NCI-H748 treated with DMSO at 0.1 percent for 48 hours (cell line): ENCODE data around the gene ISM1.

Source experiments
- DNase-seq: peaks from one replicate; lab custom pipeline; 2025; lab: John Stamatoyannopoulos, UW

The ISM1 gene

GRCh38 chr20:13256606-13257005 lies 35.5 kb downstream of the ISM1 start:
- DNase-seq = no peak

- peak; percentile 50 for DNase-seq
Observed at GRCh38 chr20:13259921-13260320, 38.8 kb downstream of the ISM1 start.

- DNase-seq = no peak
Observed at GRCh38 chr20:13260650-13261279, 39.7 kb downstream of the ISM1 start.

GRCh38 chr20:13261460-13262301 lies 40.6 kb downstream of the ISM1 start:
- DNase-seq = peak; percentile 67

- DNase-seq = no peak
Observed at GRCh38 chr20:13262302-13262650, 41.2 kb downstream of the ISM1 start.

- no peak for DNase-seq
Observed at GRCh38 chr20:13262671-13263360, 41.7 kb downstream of the ISM1 start.

GRCh38 chr20:13263451-13263850 lies 42.4 kb downstream of the ISM1 start:
- no peak for DNase-seq

GRCh38 chr20:13264907-13265306 lies 43.8 kb downstream of the ISM1 start:
- no peak for DNase-seq

GRCh38 chr20:13265941-13266340 lies 44.9 kb downstream of the ISM1 start:
- no peak for DNase-seq

GRCh38 chr20:13267231-13267630 lies 46.2 kb downstream of the ISM1 start:
- DNase-seq = no peak

GRCh38 chr20:13268953-13269352 lies 47.9 kb downstream of the ISM1 start:
- no peak for DNase-seq

- DNase-seq = no peak
Observed at GRCh38 chr20:13270211-13270610, 49.1 kb downstream of the ISM1 start.

GRCh38 chr20:13271098-13271497 lies 50.0 kb downstream of the ISM1 start:
- DNase-seq = no peak

- DNase-seq = no peak
Observed at GRCh38 chr20:13271977-13272975, 51.2 kb downstream of the ISM1 start.

- no peak for DNase-seq
Observed at GRCh38 chr20:13274275-13274861, 53.3 kb downstream of the ISM1 start.

- no peak for DNase-seq
Observed at GRCh38 chr20:13276945-13277541, 56.0 kb downstream of the ISM1 start.

GRCh38 chr20:13277663-13278295 lies 56.7 kb downstream of the ISM1 start:
- DNase-seq = no peak

- DNase-seq = no peak
Observed at GRCh38 chr20:13278812-13279570, 57.9 kb downstream of the ISM1 start.

- no peak for DNase-seq
Observed at GRCh38 chr20:13280609-13281324, 59.7 kb downstream of the ISM1 start.
